GM19468 (cell line): ENCODE data around the gene SEPTIN3.

Experiments
- ATAC-seq: cut with Tn5 transposase; IDR thresholded peaks from one replicate; pipeline ENCODE4 v1.9.1; 2021; ENCODE audit warnings: mild to moderate bottlenecking, moderate library complexity, moderate number of reproducible peaks; ENCODE audit not compliant: unreplicated experiment; ENCODE audit errors: extremely low read depth

Gene SEPTIN3

DNA sequence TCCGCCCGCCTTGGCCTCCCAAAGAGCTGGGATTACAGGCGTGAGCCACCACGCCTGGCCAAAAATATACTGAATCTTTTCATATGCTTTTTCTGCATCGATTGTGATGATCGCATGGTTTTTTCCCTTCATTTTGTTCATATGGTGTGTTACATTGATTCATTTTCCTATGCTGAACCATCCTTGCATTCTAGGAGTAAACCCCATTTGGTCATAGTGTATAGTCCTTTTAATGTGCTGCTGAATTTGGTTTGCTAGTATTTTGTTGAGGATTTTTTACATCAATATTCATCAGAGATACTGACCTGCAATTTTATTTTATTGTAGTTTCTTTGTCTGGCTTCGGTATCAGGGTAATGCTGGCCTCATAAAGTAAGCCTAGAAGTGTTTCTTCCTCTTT, 41.5 kb downstream of the SEPTIN3 start:
- ATAC-seq = no peak

DNA sequence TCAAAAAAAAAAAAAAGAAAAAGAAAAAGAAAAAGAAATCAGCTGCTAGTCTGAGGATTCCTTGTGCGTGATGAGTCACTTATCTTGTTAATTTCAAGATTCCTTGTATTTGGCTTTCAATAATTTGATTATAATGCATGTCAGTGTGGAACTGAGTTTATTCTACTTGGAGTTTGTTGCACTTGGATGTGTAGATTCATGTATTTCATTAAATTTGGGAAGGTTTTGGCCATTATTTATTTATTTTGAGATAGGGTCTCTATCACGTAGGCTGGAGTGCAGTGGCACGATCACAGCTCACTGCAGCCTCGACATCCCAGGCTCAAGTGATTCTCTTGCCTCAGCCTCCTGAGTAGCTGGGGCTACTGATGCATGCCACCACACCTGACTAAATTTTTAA, 44.1 kb downstream of the SEPTIN3 start:
- ATAC-seq = no peak

DNA sequence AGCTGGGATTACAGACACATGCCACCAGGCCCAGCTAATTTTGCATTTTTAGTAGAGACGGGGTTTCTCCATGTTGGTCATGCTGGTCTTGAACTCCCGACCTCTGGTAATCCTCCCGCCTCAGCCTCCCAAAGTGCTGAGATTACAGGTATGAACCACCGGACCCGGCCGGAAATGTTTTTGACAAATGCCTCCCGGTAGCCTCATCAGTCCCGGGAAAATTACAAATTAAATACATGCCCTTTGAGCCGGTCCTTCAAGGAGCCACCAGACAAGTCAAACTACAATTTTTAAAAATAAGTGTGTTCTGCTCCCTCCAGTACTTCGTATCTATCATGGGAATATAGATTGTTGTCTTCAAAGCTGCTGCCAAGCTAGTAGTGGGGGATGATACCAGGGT, 46.9 kb downstream of the SEPTIN3 start:
- ATAC-seq = no peak

DNA sequence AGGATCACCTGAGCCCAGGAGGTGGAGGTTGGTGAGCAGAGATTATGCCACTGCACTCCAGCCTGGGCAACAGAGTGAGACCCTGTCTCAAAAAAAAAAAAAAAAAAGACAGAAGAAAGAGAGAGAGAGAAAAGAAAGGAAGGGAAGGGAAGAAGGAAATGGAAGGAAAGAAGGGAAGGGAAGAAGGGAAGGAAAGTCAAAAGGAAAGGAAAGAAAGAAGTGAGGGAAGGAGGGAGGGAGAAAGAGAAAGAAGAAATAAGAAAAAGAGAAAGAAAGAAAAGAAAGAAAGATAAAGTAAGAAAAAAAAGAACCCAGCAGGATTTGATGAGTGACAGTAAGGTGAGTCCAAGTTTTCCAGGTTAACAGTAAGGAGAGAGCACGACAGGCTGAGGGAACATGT, 49.0 kb downstream of the SEPTIN3 start:
- ATAC-seq = no peak
